HG03097 (cell line): Measurements from ENCODE around the gene PTPRM.

ENCODE experiments used
- ATAC-seq: cut with Tn5 transposase; IDR thresholded peaks from one replicate; pipeline ENCODE4 v1.9.1; 2021; ENCODE audit not compliant: unreplicated experiment, low FRiP score

PTPRM gene

GRCh38 chr18:8130096-8130495 lies 563.0 kb downstream of the PTPRM start:
- no peak for ATAC-seq

- no peak for ATAC-seq
These were observed 565.9 kb downstream of the PTPRM start for GRCh38 chr18:8133032-8133431.

GRCh38 chr18:8133888-8134287 lies 566.8 kb downstream of the PTPRM start:
- ATAC-seq: no peak

- no peak for ATAC-seq
These were observed 572.0 kb downstream of the PTPRM start for GRCh38 chr18:8139127-8139527.

GRCh38 chr18:8139891-8140406 lies 572.8 kb downstream of the PTPRM start:
- no peak for ATAC-seq

- no peak for ATAC-seq
These were observed 573.9 kb downstream of the PTPRM start for GRCh38 chr18:8140841-8141501.

GRCh38 chr18:8142131-8142711 lies 575.1 kb downstream of the PTPRM start:
- ATAC-seq: no peak

- no peak for ATAC-seq
These were observed 575.8 kb downstream of the PTPRM start for GRCh38 chr18:8142932-8143331.

- no peak for ATAC-seq
These were observed 584.1 kb downstream of the PTPRM start for GRCh38 chr18:8151181-8151580.

- no peak for ATAC-seq
These were observed 586.9 kb downstream of the PTPRM start for GRCh38 chr18:8153887-8154583.

- no peak for ATAC-seq
These were observed 595.7 kb downstream of the PTPRM start for GRCh38 chr18:8162802-8163201.

GRCh38 chr18:8163286-8163959 lies 596.3 kb downstream of the PTPRM start:
- no peak for ATAC-seq

GRCh38 chr18:8165095-8165494 lies 598.0 kb downstream of the PTPRM start:
- no peak for ATAC-seq

- no peak for ATAC-seq
These were observed 599.9 kb downstream of the PTPRM start for GRCh38 chr18:8167026-8167425.

GRCh38 chr18:8167673-8168072 lies 600.6 kb downstream of the PTPRM start:
- no peak for ATAC-seq

GRCh38 chr18:8169722-8170121 lies 602.6 kb downstream of the PTPRM start:
- no peak for ATAC-seq

GRCh38 chr18:8174771-8175170 lies 607.7 kb downstream of the PTPRM start:
- no peak for ATAC-seq

GRCh38 chr18:8175501-8176061 lies 608.5 kb downstream of the PTPRM start:
- no peak for ATAC-seq

GRCh38 chr18:8176109-8176508 lies 609.0 kb downstream of the PTPRM start:
- no peak for ATAC-seq

GRCh38 chr18:8176554-8176953 lies 609.4 kb downstream of the PTPRM start:
- ATAC-seq: no peak
